ENCODE data around the gene ADAM17. TPM values are rescaled to one million over a fixed set of nuclear protein-coding genes. Genes with fewer than 3 reads are reported as not detected.

ADAM17 gene
- total and polyA plus RNA-seq, 9 of the 15 experiments (the other 6 are each of a cell fraction or from before 2014, with no cell fraction given) = 5.8 to 30.0 (median 19.0) TPM

GRCh38 chr2:9467687-9468086, 87.9 kb downstream of the ADAM17 start:
- no peak overlapping the region for H3K4me3 ChIP-seq
- in situ Hi-C loops (cut with MboI) = no loop called here
- ChIA-PET CTCF (ENCODE audit: low intra/inter-chr PET ratio) (interaction anchor here (0.6 kb wide), 1 partner anchor 992 kb away, joined by 5 read pairs; no protein-coding TSS in a partner anchor), POLR2A (no interaction called here)
- no peaks in the 10 kb centered on the region for H3K9me3 ChIP-seq (replicated peaks; ENCODE audit: control insufficient read depth, insufficient read depth, low read depth, low read length)
- no peak overlapping the region for H3K9ac ChIP-seq (ENCODE audit: insufficient read depth in 1 of 2, low read depth in 2 of 2, low read length in 2 of 2)
- 87% methylated on average over 9 of the region's 10 CpGs for WGBS (ENCODE audit: insufficient coverage, low coverage, missing lambda C conversion rate)
- H3K79me2 ChIP-seq (ENCODE audit: control insufficient read depth, insufficient read depth, low read length) = no peaks in the 10 kb centered on the region
- TF ChIP-seq GTF2E2 (tag; IDR thresholded peaks at IDR 0.05) = no peak
- TF ChIP-seq SMC3 (conservative IDR thresholded peaks at IDR 0.05; ENCODE audit: insufficient read depth, low read depth, low read length) = no peak
- TF ChIP-seq ZNF592 (IDR thresholded peaks at IDR 0.05) = no peak
- TF ChIP-seq, protein P1, sequence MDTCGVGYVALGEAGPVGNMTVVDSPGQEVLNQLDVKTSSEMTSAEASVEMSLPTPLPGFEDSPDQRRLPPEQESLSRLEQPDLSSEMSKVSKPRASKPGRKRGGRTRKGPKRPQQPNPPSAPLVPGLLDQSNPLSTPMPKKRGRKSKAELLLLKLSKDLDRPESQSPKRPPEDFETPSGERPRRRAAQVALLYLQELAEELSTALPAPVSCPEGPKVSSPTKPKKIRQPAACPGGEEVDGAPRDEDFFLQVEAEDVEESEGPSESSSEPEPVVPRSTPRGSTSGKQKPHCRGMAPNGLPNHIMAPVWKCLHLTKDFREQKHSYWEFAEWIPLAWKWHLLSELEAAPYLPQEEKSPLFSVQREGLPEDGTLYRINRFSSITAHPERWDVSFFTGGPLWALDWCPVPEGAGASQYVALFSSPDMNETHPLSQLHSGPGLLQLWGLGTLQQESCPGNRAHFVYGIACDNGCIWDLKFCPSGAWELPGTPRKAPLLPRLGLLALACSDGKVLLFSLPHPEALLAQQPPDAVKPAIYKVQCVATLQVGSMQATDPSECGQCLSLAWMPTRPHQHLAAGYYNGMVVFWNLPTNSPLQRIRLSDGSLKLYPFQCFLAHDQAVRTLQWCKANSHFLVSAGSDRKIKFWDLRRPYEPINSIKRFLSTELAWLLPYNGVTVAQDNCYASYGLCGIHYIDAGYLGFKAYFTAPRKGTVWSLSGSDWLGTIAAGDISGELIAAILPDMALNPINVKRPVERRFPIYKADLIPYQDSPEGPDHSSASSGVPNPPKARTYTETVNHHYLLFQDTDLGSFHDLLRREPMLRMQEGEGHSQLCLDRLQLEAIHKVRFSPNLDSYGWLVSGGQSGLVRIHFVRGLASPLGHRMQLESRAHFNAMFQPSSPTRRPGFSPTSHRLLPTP (IDR thresholded peaks at IDR 0.05; ENCODE audit: borderline replicate concordance, extremely low read depth, insufficient read length) = no peak
- no peak for TF ChIP-seq ZNF311 (CRISPR knock-in tag; IDR thresholded peaks at IDR 0.05)
- no peak for TF ChIP-seq ARNT (IDR thresholded peaks at IDR 0.05)
- TF ChIP-seq PHF20 (IDR thresholded peaks at IDR 0.05; ENCODE audit: partially characterized antibody) = no peak
- TF ChIP-seq, protein P2, sequence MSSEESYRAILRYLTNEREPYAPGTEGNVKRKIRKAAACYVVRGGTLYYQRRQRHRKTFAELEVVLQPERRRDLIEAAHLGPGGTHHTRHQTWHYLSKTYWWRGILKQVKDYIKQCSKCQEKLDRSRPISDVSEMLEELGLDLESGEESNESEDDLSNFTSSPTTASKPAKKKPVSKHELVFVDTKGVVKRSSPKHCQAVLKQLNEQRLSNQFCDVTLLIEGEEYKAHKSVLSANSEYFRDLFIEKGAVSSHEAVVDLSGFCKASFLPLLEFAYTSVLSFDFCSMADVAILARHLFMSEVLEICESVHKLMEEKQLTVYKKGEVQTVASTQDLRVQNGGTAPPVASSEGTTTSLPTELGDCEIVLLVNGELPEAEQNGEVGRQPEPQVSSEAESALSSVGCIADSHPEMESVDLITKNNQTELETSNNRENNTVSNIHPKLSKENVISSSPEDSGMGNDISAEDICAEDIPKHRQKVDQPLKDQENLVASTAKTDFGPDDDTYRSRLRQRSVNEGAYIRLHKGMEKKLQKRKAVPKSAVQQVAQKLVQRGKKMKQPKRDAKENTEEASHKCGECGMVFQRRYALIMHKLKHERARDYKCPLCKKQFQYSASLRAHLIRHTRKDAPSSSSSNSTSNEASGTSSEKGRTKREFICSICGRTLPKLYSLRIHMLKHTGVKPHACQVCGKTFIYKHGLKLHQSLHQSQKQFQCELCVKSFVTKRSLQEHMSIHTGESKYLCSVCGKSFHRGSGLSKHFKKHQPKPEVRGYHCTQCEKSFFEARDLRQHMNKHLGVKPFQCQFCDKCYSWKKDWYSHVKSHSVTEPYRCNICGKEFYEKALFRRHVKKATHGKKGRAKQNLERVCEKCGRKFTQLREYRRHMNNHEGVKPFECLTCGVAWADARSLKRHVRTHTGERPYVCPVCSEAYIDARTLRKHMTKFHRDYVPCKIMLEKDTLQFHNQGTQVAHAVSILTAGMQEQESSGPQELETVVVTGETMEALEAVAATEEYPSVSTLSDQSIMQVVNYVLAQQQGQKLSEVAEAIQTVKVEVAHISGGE (CRISPR knock-in tag; IDR thresholded peaks at IDR 0.05) = no peak
- ATAC-seq = no peak
- no peak overlapping the region for H3K27ac ChIP-seq (ENCODE audit: extremely low read depth, low read depth, low read length)
- peaks cover 0 to 4% of the 10 kb centered on the region in 2 experiments; a peak in 1 of 5 replicates for H3K4me1 ChIP-seq (replicated peaks in 1 of 2; ENCODE audit: control insufficient read depth in 2 of 2, insufficient read depth in 2 of 2, low read length in 2 of 2)
- BruUV-seq (replicated peaks) = no TSS peak
- H3K27me3 ChIP-seq (ENCODE audit: control insufficient read depth in 2 of 2, insufficient read depth in 2 of 2, low read length in 2 of 2) = no peaks in the 10 kb centered on the region
- peaks cover 70% of the 10 kb centered on the region for H3K36me3 ChIP-seq (ENCODE audit: control insufficient read depth, insufficient read depth, low read length)
- H4K20me1 ChIP-seq (replicated peaks; ENCODE audit: control insufficient read depth, insufficient read depth, low read length) = no peaks in the 10 kb centered on the region
- no peak overlapping the region for H3K4me2 ChIP-seq (ENCODE audit: insufficient read depth, low read length)
- no peaks in the 10 kb centered on the region for H3K9me1 ChIP-seq (ENCODE audit: control insufficient read depth, insufficient read depth, low read length)
- intact Hi-C loops (cut with micrococcal nuclease) = no loop called here
- FAIRE-seq = no peak
- no peak for DNase-seq (ENCODE audit: extremely low read depth in 1 of 4, low spot score in 3 of 4)
- no peak overlapping the region for H2AFZ ChIP-seq (ENCODE audit: low read depth, low read length)
